CD4-positive, alpha-beta T cell treated with Interleukin-15 for 4 hours (primary cell): Measurements from ENCODE around the gene FHIT.

Experiments
- DNase-seq: peaks from one replicate; pipeline ENCODE4 v3.0.0-alpha.2; 2020; ENCODE audit warnings: low spot score

Gene FHIT

DNA sequence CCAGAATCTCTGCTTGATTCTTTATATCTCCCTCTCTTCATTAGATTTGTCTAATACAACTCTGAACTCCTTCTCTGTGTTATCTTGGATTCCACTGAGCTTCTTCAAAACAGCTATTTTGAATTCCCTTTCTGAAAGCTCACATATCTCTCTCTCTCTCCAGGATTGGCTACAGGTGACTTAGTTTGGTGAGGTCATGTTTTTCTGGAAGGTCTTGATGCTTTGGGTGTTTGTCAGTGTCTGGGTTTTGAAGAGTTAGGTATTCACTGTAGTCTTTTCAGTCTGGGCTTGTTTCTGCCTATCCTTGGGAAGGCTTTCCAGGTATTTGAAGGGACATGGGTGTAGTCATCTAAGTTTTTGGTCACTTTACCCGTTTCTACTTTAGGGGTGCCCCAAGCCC is 781.8 kb downstream of the FHIT start:
- DNase-seq = no peak

DNA sequence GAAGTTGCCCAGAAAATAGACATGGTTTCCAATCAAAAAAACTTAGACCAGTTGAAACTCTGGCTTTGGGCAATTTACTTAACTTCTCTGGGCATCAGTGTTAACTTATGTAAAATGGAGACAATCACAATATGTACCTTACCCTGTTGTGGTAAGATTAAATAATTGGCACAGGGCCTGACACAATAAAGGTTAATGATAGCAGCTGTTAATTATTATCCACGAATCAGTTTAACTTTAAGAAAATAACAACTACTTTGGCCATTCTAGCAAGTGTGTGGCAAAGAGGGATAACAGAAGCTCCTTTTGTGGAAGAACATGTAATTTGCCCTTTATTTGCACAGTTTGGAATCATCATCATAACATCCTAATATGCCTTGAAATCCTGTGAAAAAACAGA is 787.6 kb downstream of the FHIT start:
- DNase-seq = no peak

DNA sequence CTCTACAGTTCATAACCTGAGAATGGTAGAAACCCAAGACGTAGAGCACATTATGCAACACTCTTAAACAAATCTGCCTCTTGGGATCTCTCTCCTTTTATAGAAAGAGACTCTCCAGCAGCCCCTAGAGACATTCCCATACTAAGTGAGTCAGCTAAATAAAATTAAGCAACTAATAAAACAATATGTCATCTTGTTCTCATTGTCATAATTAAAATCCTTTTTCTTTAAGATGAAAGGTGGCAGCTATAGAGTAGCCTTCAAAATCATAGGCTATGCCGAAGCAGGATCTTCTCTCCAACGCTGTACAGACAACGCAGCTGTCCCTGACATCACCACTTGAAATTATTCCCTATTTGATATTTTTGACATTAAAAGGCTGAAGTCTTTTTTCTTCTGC is 790.0 kb downstream of the FHIT start:
- DNase-seq = no peak

DNA sequence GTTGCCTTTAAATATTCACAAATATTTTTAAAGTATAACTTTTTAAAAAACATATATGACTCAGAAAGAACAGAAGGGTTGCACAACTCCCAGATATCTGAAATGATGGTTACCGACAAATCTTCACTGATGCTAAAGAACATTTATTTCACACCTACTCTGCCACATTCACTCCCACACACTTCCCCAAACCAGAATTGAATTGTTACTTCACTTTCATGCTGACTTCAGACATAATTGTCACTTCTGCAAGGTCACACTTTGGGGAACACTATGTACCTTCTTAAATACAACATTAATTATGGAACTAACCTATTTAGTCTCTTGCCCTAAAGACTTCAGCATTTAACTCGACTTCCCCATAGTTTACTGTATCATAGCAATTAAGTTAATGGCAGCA is 795.1 kb downstream of the FHIT start:
- no peak for DNase-seq

DNA sequence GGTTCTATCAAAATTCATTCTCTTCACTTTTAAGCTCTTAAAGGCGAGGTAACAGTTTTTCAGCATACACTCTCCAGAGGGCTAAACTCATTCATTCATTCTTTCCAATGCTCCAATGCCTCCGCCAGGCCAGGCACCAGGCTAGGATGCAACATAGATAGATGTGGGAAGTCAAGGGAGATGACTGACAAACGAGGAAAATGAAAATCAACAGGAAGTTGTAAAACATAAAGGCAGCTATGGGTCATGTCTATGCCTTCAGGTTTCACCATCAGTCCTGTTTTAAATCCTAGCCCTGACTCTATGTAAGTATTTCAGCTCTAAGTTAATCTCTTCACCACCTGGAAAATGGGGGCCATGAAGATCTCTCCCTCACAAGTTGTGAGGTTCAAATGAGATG is 797.9 kb downstream of the FHIT start:
- no peak for DNase-seq

DNA sequence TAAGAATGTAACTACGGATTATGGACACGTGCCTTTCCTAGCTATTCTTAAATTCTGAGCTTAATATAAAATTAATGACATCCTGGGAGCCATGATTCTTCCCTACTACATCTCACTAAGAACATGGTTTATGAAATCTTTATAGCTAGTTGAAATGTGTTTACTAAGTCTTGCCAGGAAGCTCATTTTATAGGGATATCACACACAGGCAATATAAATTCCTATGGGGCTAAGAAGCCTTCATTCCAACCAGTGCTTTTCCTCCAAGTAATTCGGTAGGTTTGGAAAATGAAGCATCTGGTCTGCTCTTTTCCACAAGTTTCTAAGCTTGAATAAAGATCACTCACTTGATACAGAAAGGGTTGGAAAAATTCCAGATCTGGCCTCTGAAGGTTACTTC is 802.6 kb downstream of the FHIT start:
- DNase-seq = no peak

DNA sequence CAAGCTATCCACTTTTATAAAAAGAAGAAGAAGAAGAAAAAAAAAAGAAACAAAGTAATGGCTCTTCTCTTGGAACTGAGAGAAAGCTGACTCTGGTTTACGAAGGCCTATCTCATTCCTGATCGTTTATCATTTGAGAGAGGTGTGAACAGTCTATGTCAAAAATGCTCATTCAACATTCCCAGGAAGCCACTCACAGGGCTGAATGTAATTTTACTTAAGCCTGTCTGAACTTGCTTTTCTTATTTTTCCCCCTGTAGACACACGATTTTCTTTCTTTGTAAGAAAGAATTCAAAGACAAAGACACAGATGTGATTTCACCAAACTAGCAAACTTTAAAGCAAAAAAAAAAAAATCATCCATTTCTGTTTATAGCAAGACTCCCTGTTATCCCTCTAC is 805.8 kb downstream of the FHIT start:
- DNase-seq = no peak

DNA sequence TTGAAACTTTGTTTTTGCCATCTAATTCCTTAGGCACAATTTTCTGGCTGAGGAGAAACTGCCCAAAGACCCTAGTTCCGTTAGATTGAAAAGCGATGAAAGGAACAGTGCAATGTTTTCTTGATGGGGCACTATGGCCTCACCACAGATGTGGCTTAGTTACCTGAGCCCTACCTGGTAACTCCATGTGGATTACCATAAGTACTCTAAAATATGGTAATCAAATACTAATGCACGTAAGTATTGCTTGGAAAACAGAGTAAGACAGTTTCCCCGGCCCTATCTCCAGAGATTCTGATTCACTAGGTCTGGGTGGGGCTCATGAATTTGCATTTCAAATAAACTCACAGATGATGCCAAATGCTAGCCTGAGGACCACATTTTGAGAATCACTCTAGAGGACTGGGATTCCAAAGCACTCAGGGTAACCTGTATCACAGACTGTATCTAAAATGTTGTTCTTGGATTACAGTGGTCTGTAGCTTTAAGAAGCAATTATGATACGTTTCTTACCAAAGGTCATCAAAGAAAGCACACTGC is 806.3 kb downstream of the FHIT start:
- DNase-seq = no peak

DNA sequence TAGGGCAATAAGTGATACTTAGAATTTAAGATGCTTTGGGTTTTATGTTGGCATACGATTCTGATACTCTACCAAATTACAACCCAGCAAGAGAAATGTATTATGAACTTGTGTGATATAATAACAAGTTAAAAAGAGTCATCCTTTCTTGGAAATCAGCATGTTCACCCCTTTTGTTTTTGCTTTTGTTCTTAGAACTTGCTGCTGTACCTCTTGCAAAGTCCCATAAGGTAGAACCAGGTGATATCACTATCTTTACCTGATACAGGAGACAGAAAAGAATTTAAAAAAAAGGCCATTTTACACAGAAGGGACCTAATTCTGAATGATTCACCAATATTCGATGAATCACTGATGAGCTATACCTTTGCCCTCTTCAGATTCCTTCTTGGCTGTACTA is 810.4 kb downstream of the FHIT start:
- no peak for DNase-seq

DNA sequence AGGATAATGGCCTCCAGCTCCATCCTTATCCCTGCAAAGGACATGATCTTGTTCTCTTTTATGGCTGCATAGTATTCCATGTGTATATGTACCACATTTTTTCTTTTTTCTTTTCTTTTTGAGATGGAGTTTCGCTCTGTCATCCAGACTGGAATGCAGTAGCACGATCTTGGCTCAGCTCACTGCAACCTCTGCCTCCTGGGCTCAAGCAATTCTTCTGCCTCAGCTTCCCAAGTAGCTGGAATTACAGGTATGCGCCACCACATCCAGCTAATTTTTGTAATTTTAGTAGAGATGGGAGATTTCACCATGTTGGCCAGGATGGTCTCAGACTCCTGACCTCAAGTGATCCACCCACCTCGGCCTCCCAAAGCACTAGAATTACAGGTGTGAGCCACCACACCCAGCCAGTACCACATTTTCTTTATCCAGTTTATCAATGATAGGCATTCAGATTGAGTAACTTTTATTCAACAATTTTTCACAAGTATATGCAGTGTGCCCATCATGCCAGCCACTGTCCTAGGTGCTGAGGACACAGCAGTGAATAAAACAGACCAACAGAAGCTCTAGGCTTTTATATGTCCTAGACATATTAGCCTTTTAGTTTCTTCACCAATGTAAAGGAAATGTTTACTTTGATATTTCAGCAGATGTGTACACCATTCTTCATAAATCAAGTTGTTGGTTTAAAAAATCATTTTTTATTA is 815.2 kb downstream of the FHIT start:
- DNase-seq = no peak

DNA sequence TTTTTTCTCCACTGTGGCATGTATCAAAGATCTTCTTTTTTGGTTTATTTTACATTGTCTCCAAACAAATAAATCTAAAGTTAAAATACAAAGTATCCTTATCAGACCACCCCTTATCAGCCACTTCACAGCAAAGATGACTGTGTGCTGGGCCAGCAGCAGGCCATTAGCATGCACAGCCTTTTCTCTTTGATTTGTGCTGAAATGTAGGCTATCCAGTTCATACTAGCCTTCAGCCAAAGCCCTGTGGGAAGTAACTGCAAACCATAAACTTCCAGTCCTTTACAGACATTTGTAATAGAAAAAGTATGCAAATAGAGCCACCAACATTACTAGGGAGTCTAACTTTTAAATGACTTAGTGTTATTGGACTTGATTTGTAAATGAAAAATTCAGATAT is 816.3 kb downstream of the FHIT start:
- no peak for DNase-seq

DNA sequence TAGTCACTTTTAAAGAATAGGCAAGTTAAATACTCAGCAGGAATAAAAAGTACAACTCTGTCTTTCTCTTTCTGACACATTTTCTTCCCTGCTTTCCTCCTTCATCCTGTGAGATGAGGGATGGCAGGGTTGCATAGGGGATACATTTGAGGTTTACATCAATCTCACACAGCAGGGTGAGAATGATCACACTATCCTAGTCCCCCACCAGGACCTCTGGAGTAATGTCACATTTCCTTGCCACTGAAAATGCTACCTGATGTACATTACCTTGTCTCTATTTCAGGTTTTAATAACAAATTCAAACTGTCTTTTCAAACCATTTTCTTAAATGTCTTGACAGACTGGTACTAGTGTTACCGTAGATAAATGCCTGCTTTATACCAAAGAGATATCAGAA is 816.9 kb downstream of the FHIT start:
- no peak for DNase-seq

DNA sequence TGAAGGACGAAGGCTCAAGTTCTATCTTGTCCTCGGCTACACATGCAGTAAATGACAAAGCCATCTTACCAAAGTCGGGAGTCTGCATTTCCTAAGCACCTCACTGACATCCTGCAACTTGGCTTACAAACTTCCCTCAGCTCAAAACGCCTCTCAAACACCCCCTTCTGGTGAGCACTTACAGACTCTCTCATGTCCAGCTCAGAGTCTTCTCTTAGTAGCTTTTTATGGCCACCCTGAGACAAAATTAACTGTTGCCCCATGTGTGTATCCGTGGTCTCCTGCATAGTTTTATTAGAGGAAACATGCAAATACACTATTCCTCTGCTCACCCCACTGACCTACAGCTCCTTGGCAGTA is 819.7 kb downstream of the FHIT start:
- DNase-seq = no peak

DNA sequence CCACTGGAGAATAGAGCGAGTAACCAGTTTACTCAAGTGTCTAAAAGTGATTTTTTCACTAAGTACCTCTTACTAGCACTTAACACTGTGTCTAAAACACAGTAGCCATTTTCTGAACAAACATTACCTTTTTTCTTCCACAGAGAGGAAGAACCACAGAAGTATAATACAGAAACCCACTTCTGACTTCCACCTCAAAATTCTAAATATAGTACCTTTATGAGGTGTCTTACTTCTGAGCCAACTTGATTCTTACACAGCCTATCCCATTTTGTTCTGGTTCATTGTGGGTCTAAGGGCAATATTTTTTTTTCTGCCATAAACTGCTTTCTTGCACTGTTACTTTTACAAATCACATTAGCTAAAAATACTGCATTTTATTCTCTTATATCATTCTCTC is 821.0 kb downstream of the FHIT start:
- no peak for DNase-seq

DNA sequence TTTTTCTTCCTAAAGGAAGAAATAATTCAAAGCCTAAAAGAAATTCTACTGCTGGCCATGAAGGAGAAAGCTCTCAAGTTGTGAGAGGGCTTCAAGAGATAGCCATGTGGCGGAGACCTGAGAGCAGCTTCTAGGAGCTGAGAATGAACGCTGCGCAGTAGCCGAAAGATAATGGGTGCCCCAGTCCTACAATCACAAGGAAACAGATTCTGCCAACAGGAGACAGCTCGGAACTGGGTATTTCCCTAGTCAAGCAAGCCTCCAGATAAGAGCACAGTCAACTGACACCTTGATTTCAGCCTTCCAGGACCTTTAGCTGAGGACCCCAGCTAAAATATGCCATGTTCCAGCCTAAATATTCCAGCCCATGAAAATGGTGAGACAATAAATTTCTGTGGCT is 824.1 kb downstream of the FHIT start:
- DNase-seq = no peak

DNA sequence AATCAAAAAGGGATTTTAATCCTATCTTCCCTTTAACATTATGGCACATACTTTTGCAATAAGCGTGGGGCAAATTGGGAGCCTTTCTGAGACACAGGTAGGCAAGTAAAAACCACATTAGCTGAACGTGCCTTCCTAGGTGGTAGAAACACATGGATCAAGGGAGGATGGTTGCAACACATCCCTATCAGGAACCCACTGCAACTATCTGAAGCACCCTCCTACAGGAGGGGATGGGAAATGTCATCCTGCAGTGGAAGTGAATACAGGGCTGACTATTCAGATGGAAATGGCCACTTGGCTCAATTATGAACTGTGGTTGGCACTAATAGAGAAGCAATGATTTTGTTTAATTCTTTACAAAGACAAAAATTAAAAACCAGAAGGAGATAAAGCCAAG is 826.3 kb downstream of the FHIT start:
- DNase-seq = no peak

DNA sequence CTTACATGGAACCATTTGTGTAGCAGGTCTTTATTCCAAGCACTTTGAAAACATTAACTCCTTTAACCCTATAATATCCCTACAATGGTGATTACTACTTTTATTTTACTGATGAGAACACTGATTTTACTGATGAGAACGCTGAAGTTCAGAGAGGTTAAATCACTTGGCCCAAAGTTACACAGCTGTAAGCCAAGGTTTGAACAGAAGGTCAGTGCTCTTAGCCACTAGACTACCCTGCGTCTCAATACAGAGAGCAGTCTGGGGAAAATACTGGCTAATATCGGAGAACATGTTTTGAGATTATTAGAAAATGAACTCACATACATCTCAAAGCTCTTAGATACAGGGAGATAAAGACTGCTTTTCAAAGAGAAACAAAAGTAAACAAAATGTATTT is 827.2 kb downstream of the FHIT start:
- no peak for DNase-seq

DNA sequence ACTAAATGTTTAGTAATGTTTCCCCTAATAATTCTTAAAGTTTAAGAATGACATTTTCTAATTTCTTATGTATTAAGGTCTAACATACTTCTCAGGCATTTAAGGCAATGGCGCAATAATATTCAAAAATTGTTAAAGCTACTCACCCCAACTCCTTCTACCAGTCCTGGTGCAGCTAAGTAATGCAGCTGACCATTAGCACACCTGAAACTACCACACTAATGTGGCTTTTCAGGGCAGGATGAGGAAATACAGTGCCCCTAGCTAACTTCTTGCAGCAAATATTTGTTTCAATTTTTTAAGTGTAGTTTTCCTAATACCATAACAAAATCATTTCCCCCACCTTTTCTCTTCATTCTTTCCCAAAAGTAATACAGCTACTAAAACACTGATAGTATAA is 827.7 kb downstream of the FHIT start:
- no peak for DNase-seq

DNA sequence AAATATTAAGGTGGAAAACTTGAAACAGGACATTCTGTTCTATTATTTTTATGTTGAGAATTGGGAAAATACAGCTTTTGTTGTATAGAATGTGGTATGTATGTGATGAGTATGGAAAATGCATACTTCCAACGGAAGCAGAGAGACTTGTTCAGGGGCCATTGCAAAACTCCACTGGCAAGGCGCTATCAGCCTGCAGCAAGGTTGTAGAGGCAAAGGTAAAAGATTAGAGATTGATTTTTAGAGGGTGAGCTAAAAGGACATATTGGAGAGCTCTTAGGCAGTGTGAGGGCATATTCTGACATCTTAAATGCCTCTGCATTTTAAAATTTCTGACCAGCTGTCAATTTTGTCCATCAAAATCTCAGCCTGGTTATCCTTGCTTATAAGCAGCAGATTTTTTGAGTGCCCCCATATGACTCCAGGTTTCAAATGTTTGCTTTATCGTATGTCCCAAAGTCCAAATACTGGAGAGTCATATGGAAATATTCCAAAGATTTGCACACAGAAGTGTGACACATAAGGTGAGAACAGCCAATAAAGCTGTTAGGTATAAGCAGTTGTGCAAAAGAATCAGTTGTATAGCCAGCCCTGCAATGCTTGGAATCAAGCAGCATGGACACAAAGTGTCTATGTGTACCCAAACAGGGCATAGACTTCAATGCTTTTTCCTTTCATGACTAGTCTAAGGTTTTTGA is 829.4 kb downstream of the FHIT start:
- no peak for DNase-seq

DNA sequence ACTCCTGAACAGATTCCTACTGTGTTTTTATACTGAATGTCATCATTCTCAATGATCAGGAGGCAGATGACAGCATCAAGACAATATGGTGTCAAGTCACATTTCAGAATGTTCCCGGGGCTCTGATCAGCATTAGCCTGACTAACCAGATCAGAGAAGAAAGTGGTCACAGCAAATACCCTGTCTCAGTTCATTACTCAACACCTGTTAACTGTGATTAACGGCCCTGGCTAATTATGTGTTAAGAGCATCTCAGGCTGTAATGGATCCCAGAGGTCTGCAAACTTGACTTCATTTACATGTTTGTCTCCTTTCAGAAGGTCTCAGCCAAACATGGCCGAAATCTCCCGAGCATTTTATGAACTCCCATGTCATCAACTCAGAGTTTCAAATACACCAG is 833.7 kb downstream of the FHIT start:
- DNase-seq = no peak

DNA sequence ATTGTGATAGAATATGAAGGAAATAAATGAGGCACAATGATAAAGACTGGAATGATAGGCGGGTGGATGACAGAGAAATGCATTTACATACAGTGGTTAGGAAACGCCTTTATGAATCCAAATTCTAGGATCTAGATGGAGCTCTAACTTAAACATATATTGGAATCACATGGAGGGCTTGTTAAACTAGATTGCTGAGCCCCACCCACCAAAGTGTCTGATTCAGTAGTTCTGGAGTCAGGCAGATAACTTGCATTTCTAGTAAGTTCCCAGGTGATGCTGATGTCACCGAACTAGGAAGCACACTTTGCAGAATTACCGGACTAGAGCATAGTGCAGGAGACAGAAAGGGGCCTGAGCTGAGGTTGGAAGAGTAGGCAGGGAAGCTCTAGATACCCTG is 837.2 kb downstream of the FHIT start:
- no peak for DNase-seq

DNA sequence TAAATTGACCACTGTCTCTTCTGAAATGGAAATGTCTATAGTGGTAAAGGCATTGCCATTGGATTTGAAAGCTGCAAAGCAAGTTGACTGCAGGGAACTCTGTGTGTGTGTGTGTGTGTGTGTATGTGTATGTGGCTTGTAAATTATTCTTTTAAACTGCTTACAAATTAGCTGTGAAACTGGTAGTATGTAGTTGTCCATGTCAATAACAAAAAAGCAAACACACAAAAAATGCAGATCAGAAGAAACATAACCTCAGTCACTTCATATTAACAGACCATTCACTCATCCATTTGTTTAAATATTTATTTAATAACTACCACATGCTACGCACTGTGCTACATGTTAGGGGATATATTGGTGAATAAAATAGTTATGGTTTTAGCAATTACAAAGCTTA is 837.7 kb downstream of the FHIT start:
- no peak for DNase-seq

DNA sequence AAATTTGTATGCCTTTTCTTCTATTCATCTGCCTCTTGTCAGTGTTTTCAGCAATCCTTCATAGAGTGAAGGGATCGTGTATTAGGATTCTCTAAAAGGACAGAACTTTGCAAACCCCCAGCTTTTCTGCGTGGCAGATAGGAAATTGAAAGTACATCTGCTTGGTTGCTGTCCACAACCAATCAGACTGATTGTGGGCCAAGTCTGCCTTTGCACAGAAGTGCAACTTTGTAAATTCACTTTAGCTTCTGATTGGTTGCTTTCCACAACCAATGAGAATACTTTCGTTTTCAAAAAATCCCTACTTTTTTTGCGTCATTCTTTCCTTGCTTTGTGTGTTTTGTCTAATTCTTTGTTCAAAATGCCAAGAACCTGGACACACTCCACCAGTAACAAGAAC is 847.4 kb downstream of the FHIT start:
- no peak for DNase-seq

DNA sequence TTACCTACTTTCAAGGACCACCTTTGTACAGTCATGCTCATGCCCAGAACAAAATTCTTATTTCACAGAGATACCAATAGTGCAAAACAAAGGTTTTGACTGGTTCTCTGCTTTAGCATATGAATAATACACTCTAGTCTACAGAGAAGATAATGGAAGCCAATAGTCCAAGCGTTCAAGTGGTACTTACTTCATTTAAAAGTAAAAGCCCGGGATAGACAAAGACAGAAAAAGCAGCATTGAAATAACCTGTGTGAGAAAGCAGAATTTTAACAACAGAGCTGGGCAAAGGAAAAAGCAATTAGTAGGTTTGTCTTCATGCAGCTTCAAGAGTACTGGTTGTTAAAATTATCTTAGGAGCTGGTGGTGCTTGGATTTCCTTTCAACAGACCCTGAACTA is 848.3 kb downstream of the FHIT start:
- DNase-seq = no peak
